ENCODE data around the gene UBE2D3.

- no peak for TF ChIP-seq CTCF (IDR thresholded peaks at IDR 0.05)
- no peak for TF ChIP-seq POLR2A (IDR thresholded peaks at IDR 0.05)
These were observed 48.6 kb downstream of the UBE2D3 start for GRCh38 chr4:102778720-102779119.
